Measurements from ENCODE around the gene SYK.

Gene SYK

DNA sequence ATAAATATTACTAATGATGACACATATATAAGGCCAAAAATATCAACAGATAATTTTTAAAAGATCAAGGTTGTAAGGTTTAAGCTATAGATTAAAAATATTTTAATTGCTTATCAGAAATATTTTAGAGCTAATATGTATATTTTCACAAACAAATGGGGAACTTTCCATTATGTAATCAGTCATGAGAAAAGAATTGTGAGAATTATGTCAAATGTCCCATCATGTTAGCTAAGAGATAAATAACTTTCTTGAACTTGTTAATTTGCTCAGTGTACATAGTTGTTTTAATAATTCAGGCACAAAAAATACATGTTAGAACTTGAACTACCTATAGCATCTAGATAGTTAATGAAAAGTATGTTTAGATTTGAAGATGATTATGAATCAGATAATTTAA, 67.7 kb downstream of the SYK start:
- H3K79me2 ChIP-seq, result no peaks in the 10 kb centered on the region
- no peak overlapping the region for H3K4me3 ChIP-seq (ENCODE audit: low read depth, low read length)
- H3K4me1 ChIP-seq, result no peaks in the 10 kb centered on the region
- no peak overlapping the region for H3K27ac ChIP-seq
- H2AFZ ChIP-seq, result no peak overlapping the region
- H3K36me3 ChIP-seq (ENCODE audit: control insufficient read depth, insufficient read depth, low read length), result no peaks in the 10 kb centered on the region
- H3K9me3 ChIP-seq (ENCODE audit: control insufficient read depth, low read length), result no peaks in the 10 kb centered on the region
- no peak overlapping the region for H3K4me2 ChIP-seq (ENCODE audit: low read length)
- H3K27me3 ChIP-seq (ENCODE audit: control insufficient read depth, insufficient read depth, low read length), result no peaks in the 10 kb centered on the region
- no peak overlapping the region for H3K9ac ChIP-seq
- TF ChIP-seq, protein P1, sequence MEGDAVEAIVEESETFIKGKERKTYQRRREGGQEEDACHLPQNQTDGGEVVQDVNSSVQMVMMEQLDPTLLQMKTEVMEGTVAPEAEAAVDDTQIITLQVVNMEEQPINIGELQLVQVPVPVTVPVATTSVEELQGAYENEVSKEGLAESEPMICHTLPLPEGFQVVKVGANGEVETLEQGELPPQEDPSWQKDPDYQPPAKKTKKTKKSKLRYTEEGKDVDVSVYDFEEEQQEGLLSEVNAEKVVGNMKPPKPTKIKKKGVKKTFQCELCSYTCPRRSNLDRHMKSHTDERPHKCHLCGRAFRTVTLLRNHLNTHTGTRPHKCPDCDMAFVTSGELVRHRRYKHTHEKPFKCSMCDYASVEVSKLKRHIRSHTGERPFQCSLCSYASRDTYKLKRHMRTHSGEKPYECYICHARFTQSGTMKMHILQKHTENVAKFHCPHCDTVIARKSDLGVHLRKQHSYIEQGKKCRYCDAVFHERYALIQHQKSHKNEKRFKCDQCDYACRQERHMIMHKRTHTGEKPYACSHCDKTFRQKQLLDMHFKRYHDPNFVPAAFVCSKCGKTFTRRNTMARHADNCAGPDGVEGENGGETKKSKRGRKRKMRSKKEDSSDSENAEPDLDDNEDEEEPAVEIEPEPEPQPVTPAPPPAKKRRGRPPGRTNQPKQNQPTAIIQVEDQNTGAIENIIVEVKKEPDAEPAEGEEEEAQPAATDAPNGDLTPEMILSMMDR (IDR thresholded peaks at IDR 0.05), result no peak

DNA sequence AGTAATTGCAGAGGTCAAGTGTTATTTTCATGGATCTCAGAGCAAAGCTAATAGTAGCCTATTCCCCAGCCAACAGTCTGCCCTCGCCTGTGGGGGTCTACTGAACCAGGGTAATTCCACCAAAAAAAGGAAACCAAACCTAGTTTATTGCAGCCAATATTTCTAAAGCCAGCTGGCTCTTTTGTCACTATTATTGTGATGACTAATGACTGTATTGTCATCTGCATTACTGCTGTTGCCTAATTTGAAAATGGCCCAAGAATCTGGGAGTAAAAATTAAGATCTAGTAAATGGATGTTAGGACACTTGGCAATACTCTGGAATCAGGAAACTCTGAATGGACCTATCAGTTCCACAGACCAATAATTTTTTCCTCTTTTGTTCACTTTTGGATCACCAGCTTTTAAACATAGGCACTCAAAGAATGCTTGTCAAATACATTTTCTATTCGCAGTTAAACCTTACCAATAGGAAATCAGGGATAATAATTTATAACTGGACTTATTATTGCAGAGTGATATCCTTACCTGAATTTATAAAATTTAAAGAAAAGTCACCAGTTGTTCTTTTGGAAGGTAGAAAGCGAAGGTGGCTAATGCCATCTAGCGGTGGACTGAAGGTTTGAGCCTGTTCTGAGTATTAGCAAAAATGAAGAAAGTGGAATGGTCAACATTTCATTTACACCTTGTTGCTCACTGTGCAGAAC, 69.2 kb downstream of the SYK start:
- Histone ChIP-seq H3K4me3 (ENCODE audit: low read depth, low read length) (no peak overlapping the region), H3K4me2 (ENCODE audit: low read length) (no peak overlapping the region), H3K79me2 (no peaks in the 10 kb centered on the region), H3K9me3 (ENCODE audit: control insufficient read depth, low read length) (no peaks in the 10 kb centered on the region), H3K4me1 (no peaks in the 10 kb centered on the region), H3K36me3 (ENCODE audit: control insufficient read depth, insufficient read depth, low read length) (no peaks in the 10 kb centered on the region), H3K27ac (peak overlapping the region; percentile 37), H3K9ac (no peak overlapping the region), H2AFZ (no peak overlapping the region), H3K27me3 (ENCODE audit: control insufficient read depth, insufficient read depth, low read length) (no peaks in the 10 kb centered on the region)
- TF ChIP-seq, protein P1 (IDR thresholded peaks at IDR 0.05), result peak; percentile 69

DNA sequence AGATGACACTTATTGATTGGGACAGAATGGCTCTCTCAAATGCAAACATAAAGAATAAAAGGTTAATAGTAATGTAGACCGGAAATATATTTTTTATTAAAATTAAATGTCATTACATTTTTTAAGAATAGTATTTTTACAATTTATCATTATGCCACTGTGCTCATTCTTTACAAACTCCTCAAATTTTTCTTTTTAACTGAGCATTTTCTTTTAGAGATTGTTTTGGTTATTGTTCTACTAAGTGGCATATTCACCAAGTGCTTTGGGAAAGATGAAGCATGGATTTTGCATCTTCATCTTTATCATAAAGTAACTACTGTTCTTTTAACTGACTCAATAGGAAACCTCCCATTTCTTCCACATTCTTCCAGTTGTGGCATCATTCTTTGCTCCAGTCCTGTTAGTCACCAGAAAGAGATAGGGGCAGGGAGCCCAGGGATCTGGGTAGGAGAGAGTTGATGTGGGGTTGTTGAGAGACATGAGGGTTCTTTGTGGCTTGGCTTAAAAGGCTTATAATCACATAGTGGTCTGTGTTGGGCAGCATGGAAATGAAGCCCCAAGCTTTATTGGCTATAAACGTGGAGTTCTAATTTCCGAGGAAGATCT, 69.8 kb downstream of the SYK start:
- Histone ChIP-seq H3K4me2 (ENCODE audit: low read length) (no peak overlapping the region), H3K27ac (no peak overlapping the region), H3K9ac (no peak overlapping the region), H3K4me1 (no peaks in the 10 kb centered on the region), H3K27me3 (ENCODE audit: control insufficient read depth, insufficient read depth, low read length) (no peaks in the 10 kb centered on the region), H3K9me3 (ENCODE audit: control insufficient read depth, low read length) (no peaks in the 10 kb centered on the region), H3K4me3 (ENCODE audit: low read depth, low read length) (no peak overlapping the region), H2AFZ (no peak overlapping the region), H3K36me3 (ENCODE audit: control insufficient read depth, insufficient read depth, low read length) (no peaks in the 10 kb centered on the region), H3K79me2 (no peaks in the 10 kb centered on the region)
- TF ChIP-seq, protein P1 (IDR thresholded peaks at IDR 0.05), result no peak

DNA sequence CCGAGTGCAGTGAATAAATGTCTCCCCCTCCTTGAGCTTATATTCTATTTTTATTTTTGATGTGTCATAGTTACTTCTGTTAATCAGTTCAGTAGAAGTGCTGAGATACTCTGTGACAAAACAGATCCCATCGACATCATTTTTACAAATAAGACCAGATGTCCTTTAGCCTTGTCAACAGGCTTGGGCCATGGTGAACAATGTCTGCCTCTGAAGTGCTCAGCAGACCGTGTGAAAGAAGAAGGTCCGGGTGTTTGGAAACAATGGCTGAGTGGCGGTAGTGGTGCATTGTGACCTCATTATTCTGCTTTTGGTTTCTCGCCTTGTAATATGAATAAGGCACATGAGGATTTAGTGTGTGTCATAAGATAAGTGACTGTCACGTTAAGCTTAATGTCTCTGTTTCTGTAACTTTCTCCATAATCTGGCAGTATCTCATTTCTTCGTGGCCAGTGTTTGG, 71.2 kb downstream of the SYK start:
- no peak overlapping the region for H3K4me2 ChIP-seq (ENCODE audit: low read length)
- TF ChIP-seq, protein P1 (IDR thresholded peaks at IDR 0.05), result no peak
- H3K36me3 ChIP-seq (ENCODE audit: control insufficient read depth, insufficient read depth, low read length), result no peaks in the 10 kb centered on the region
- no peaks in the 10 kb centered on the region for H3K79me2 ChIP-seq
- no peak overlapping the region for H3K27ac ChIP-seq
- no peak overlapping the region for H2AFZ ChIP-seq
- H3K27me3 ChIP-seq (ENCODE audit: control insufficient read depth, insufficient read depth, low read length), result no peaks in the 10 kb centered on the region
- no peaks in the 10 kb centered on the region for H3K9me3 ChIP-seq (ENCODE audit: control insufficient read depth, low read length)
- H3K4me3 ChIP-seq (ENCODE audit: low read depth, low read length), result no peak overlapping the region
- H3K9ac ChIP-seq, result no peak overlapping the region
- H3K4me1 ChIP-seq, result peaks cover 5% of the 10 kb centered on the region

Measured in parathyroid adenoma (tissue), 2 donors.